ENCODE data around the gene SLC26A11. TPM values are rescaled to one million over a fixed set of nuclear protein-coding genes. Genes with fewer than 3 reads are reported as not detected.

SLC26A11 gene
- total and polyA plus RNA-seq, 7 experiments from 2014 or later, result 3.7 to 87.5 (median 63.0) TPM

DNA sequence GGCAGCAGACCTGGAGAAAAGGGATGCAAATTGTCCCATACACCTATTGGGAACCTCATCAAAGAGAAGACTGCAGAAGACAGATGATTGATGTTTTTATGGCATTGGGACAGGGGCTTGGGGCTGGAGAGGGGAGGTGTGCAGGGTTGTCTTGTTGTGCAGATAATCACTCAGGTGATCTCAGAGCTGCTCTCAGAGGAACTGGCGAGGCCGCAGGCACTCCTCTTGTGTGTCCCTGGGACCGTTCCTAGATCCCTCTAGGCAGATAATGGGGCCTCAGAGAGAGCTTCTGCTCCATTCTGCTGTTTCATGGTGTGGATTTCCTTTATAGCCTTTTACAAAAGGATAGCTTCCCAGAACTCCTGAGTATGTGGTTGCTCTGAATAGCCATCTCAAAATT is 42.1 kb downstream of the SLC26A11 start:
- H3K4me1 ChIP-seq (ENCODE audit: control insufficient read depth in 2 of 2, insufficient read depth in 2 of 2, low read length in 2 of 2), result peaks cover 41 to 42% of the 10 kb centered on the region in 2 donors
- DNase-seq (peak in 1 of 9 donors; percentile 8), ATAC-seq (no peak)
- H3K9me3 ChIP-seq (ENCODE audit: control insufficient read depth in 2 of 3, low read length in 3 of 3), result no peaks in the 10 kb centered on the region
- peaks cover 0 to 5% (median 0%) of the 10 kb centered on the region in 3 experiments for H3K36me3 ChIP-seq (ENCODE audit: control insufficient read depth in 2 of 3, insufficient read depth in 3 of 3, low read length in 3 of 3)
- POLR2A ChIA-PET, result interaction anchor here (1.2 to 1.4 kb wide), 3 partner anchors 25 to 123 kb away, joined by 3 read pairs; no protein-coding TSS in a partner anchor
- Mint-ChIP-seq H3K4me3 (peak overlapping the region; percentile 77 to 99 (median 92)), H3K36me3 (peaks cover 0 to 22% (median 5%) of the 10 kb centered on the region in 5 donors), H3K4me1 (peaks cover 28 to 61% (median 55%) of the 10 kb centered on the region in 7 donors), H3K27me3 (peaks cover 0 to 2% (median 0%) of the 10 kb centered on the region in 5 donors), H3K9me3 (peaks cover 0 to 1% (median 0%) of the 10 kb centered on the region in 11 donors), H3K27ac (peak overlapping the region; percentile 89 to 99 (median 95))
- H3K4me3 ChIP-seq (ENCODE audit: low read length), result peak overlapping the region; percentile 75
- H3K27ac ChIP-seq (ENCODE audit: low read depth, low read length), result peak overlapping the region; percentile 93
- intact Hi-C loops (cut with micrococcal nuclease), result loop anchor here (5.0 to 10.0 kb wide), 4 partner anchors 40 to 1665 kb away; partner anchors contain the start of genes CEP131 (in 1 of the 2), FAAP100 (in 1 of the 2) and MAFG (in 1 of the 2)
- CTCF ChIA-PET, result interaction anchor here (0.8 kb wide), 1 partner anchor 117 kb away, joined by 3 read pairs; no protein-coding TSS in a partner anchor
- no peaks in the 10 kb centered on the region for H3K27me3 ChIP-seq (ENCODE audit: control insufficient read depth in 2 of 2, insufficient read depth in 2 of 2, low read length in 2 of 2)

DNA sequence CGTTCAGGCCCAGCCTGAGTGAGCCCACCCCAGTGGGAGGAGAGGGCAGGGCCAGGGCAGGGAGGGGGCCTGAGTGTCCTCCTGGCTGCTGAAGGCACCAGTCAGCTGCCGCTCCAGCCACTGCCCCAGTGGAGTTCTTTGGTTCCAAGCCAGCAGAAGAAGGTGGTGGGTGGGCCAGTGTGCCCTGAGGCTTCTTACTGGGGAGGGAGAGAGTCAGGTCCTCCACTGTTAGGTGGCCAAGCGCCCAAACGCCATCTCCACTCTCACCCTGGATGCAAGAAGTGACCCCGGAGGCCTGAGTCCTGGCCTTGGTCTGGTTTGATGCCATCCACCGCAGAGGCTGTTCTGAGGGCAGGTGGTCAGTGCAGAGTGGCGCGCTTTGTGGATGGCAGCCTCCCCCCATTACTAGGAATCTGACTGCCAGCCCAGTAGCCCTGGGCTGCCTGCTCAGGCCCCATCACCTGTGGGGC is 42.6 kb downstream of the SLC26A11 start:
- Histone ChIP-seq H3K27me3 (ENCODE audit: control insufficient read depth in 2 of 2, insufficient read depth in 2 of 2, low read length in 2 of 2) (no peaks in the 10 kb centered on the region), H3K4me1 (ENCODE audit: control insufficient read depth in 2 of 2, insufficient read depth in 2 of 2, low read length in 2 of 2) (peaks cover 46 to 47% of the 10 kb centered on the region in 2 donors), H3K36me3 (ENCODE audit: control insufficient read depth in 2 of 3, insufficient read depth in 3 of 3, low read length in 3 of 3) (peaks cover 0 to 5% (median 4%) of the 10 kb centered on the region in 3 experiments), H3K4me3 (ENCODE audit: low read length) (peak overlapping the region; percentile 75), H3K9me3 (ENCODE audit: control insufficient read depth in 2 of 3, low read length in 3 of 3) (no peaks in the 10 kb centered on the region), H3K27ac (ENCODE audit: low read depth, low read length) (peak overlapping the region; percentile 93)
- Mint-ChIP-seq H3K36me3 (peaks cover 0 to 26% (median 5%) of the 10 kb centered on the region in 5 donors), H3K27ac (peak overlapping the region; percentile 89 to 99 (median 96)), H3K4me1 (peaks cover 33 to 61% (median 53%) of the 10 kb centered on the region in 7 donors), H3K4me3 (peak overlapping the region; percentile 77 to 99 (median 96)), H3K27me3 (peaks cover 0 to 2% (median 0%) of the 10 kb centered on the region in 5 donors), H3K9me3 (peaks cover 0 to 1% (median 0%) of the 10 kb centered on the region in 11 donors)
- POLR2A ChIA-PET, result interaction anchor here (1.0 to 1.2 kb wide), 2 partner anchors 15 to 53 kb away, joined by 3 read pairs; no protein-coding TSS in a partner anchor
- DNase-seq (peak in 1 of 9 donors; percentile 10), ATAC-seq (no peak)
- CTCF ChIA-PET, result interaction anchor here (0.8 kb wide), 1 partner anchor 117 kb away, joined by 3 read pairs; no protein-coding TSS in a partner anchor
- intact Hi-C loops (cut with micrococcal nuclease), result loop anchor here (1.0 to 10.0 kb wide), 6 partner anchors 9 to 1664 kb away; partner anchors contain the start of genes CEP131 (in 1 of the 2), FAAP100 (in 1 of the 2), MAFG (in 1 of the 2) and RPTOR (in 1 of the 2)

DNA sequence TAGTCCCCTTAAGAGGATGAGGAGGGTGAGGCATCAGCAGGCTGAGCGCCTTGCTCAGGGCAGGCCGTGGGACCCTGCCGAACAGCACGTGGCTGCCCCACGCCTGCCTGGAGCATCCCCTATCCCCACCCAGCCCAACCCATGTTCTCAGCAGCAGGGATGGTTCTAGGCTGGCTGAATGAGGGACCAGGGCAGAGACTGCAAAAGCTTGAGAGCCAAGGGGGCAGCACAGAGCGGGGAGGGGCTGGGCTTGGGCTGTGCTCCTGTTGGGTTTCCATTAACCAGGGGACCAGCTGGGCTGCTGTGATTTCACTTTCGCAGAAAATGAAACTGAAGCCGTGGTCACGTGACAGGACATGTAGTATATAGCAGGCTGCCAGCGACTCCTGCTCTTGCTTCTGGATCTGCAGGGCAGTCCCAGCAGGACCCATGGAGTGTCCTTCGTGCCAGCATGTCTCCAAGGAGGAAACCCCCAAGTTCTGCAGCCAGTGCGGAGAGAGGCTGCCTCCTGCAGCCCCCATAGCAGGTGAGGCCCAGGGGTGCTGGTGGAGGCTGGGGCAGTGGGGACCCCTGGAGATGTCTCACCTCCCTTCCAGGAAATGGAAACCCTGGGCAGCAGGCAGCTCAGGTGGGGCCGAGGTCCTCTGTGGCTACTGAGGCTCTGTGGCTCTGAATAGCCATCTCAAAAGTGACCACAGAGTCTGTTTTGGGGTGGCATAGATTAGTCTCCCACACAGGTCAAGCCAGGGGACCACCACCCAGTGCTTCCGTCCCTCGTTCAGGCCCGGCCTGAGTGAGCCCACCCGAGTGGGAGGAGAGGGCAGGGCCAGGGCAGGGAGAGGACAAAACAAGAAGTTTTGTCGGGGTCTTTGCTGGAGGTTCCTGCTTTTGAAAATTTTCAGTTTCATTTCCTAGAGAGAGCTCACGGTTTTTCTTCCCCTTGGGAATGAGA is 43.3 kb downstream of the SLC26A11 start:
- DNase-seq (peak; percentile 40 to 89 (median 77)), ATAC-seq (peak; percentile 46)
- Histone ChIP-seq H3K4me1 (ENCODE audit: control insufficient read depth in 2 of 2, insufficient read depth in 2 of 2, low read length in 2 of 2) (peaks cover 47 to 54% of the 10 kb centered on the region in 2 donors), H3K27me3 (ENCODE audit: control insufficient read depth in 2 of 2, insufficient read depth in 2 of 2, low read length in 2 of 2) (no peaks in the 10 kb centered on the region), H3K4me3 (ENCODE audit: low read length) (peak overlapping the region; percentile 75), H3K36me3 (ENCODE audit: control insufficient read depth in 2 of 3, insufficient read depth in 3 of 3, low read length in 3 of 3) (peaks cover under 1 to 8% (median 4%) of the 10 kb centered on the region in 3 experiments), H3K9me3 (ENCODE audit: control insufficient read depth in 2 of 3, low read length in 3 of 3) (no peaks in the 10 kb centered on the region), H3K27ac (ENCODE audit: low read depth, low read length) (peak overlapping the region; percentile 93)
- H3K9me3 Mint-ChIP-seq, result no peaks in the 10 kb centered on the region
- CTCF ChIA-PET, result interaction anchor here (1.0 kb wide), 1 partner anchor 68 kb away, joined by 4 read pairs; no protein-coding TSS in a partner anchor
- peak overlapping the region; percentile 77 to 99 (median 96) for H3K4me3 Mint-ChIP-seq
- H3K4me1 Mint-ChIP-seq, result peaks cover 33 to 57% (median 46%) of the 10 kb centered on the region in 7 donors
- H3K27ac Mint-ChIP-seq, result peak overlapping the region; percentile 89 to 98 (median 94)
- POLR2A ChIA-PET, result interaction anchor here (0.6 to 3.3 kb wide), 11 partner anchors 10 to 162 kb away, joined by 3 to 11 read pairs (median 4); partner anchors contain the start of genes GAA, SGSH and SLC26A11
- H3K36me3 Mint-ChIP-seq, result peaks cover 0 to 29% (median 5%) of the 10 kb centered on the region in 5 donors
- intact Hi-C loops (cut with micrococcal nuclease), result loop anchor here (1.0 to 10.0 kb wide), 6 partner anchors 9 to 1664 kb away; partner anchors contain the start of genes CEP131 (in 1 of the 2), FAAP100 (in 1 of the 2), MAFG (in 1 of the 2) and RPTOR (in 1 of the 2)
- peaks cover 0 to 2% (median 0%) of the 10 kb centered on the region in 5 donors for H3K27me3 Mint-ChIP-seq

DNA sequence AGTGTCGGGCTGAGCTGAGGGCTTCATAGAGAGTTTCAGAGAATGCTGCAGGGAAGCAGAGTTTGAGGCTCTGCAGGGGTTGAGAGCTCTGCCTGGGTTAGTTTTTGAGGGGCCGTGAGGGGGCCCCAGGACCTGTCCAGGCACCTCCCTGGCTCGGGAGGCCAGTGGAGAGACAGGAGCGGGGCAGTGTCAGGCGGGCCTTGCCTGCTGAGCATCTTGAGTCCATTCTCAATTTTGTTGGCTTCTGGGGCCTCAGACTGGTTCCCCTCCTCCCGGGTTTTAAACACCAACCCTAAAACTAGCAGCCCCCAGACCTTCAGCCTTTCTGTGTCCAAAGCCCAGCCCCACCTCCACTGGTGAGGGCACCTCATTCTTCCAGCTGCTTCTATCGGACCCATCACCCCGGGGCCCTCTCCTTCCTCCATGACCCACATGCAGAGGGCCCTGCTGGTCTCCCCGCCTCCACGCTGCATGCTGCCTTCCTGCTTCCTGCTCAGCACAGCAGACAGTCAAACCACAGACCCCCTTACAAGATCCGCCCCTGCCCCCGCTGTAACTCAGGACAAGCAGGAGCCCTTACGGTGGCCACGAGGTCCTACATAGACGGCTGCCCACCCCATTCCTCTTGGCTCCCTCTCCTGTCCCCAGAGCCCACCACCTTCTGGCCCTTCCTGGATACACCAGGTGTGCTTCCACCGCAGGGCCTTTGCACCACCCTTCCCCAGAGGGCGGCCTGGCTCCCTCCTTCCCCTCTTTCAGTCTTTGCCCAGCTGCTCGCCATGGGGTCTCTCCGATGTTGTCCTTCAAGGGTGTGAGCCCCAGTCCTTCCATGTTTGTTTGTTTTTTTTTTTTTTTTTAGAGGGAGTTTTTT is 44.2 kb downstream of the SLC26A11 start:
- H3K4me3 ChIP-seq (ENCODE audit: low read length), result peak overlapping the region; percentile 75
- DNase-seq, result peak in 8 of 9 donors; percentile 36 to 51 (median 46)
- H3K9me3 ChIP-seq (ENCODE audit: control insufficient read depth in 2 of 3, low read length in 3 of 3), result no peaks in the 10 kb centered on the region
- Mint-ChIP-seq H3K9me3 (no peaks in the 10 kb centered on the region), H3K27ac (peak overlapping the region; percentile 89 to 98 (median 94)), H3K4me3 (peak overlapping the region; percentile 77 to 99 (median 96)), H3K4me1 (peaks cover 33 to 51% (median 38%) of the 10 kb centered on the region in 7 donors), H3K36me3 (peaks cover 0 to 29% (median 5%) of the 10 kb centered on the region in 5 donors), H3K27me3 (peaks cover 0 to 2% (median 0%) of the 10 kb centered on the region in 5 donors)
- POLR2A ChIA-PET, result interaction anchor here (0.6 to 3.3 kb wide), 10 partner anchors 8 to 163 kb away, joined by 3 to 11 read pairs (median 4); partner anchors contain the start of genes GAA, SGSH and SLC26A11
- H3K4me1 ChIP-seq (ENCODE audit: control insufficient read depth in 2 of 2, insufficient read depth in 2 of 2, low read length in 2 of 2), result peaks cover 49 to 57% of the 10 kb centered on the region in 2 donors
- CTCF ChIA-PET, result interaction anchor here (1.0 kb wide), 1 partner anchor 69 kb away, joined by 4 read pairs; no protein-coding TSS in a partner anchor
- H3K27ac ChIP-seq (ENCODE audit: low read depth, low read length), result peak overlapping the region; percentile 93
- H3K27me3 ChIP-seq (ENCODE audit: control insufficient read depth in 2 of 2, insufficient read depth in 2 of 2, low read length in 2 of 2), result no peaks in the 10 kb centered on the region
- peaks cover 9 to 17% (median 12%) of the 10 kb centered on the region in 3 experiments for H3K36me3 ChIP-seq (ENCODE audit: control insufficient read depth in 2 of 3, insufficient read depth in 3 of 3, low read length in 3 of 3)
- no peak for ATAC-seq
- intact Hi-C loops (cut with micrococcal nuclease), result loop anchor here (5.0 to 10.0 kb wide), 4 partner anchors 38 to 1663 kb away; partner anchors contain the start of genes CEP131 (in 1 of the 2), FAAP100 (in 1 of the 2) and MAFG (in 1 of the 2)
